MM.1S (cell line): ENCODE data around the gene AP2A1.
A peak's percentile ranks its signal among the peaks of the same experiment; 100 is the strongest.

Source experiments
- DNase-seq: peaks from one replicate; pipeline ENCODE4 v3.0.0-alpha.2; 2015
- H2AFZ ChIP-seq: fragments of 300-600 bp; sonication (generic); 2 replicates; pipeline ENCODE4 v1.6.0; 2016; ENCODE audit warnings: antibody characterized with exemption, low read length
- H3F3A ChIP-seq: fragments of 300-600 bp; sonication (generic); 2 replicates; pipeline ENCODE4 v1.6.1; 2016; ENCODE audit warnings: mild to moderate bottlenecking, antibody characterized with exemption, low read length, moderate library complexity, mixed read lengths; ENCODE audit not compliant: insufficient read depth
- H3K27ac ChIP-seq: fragments of 300-600 bp; sonication (generic); 2 replicates; pipeline ENCODE4 v1.5.1; 2016; ENCODE audit warnings: mild to moderate bottlenecking, low read length
- H3K27me3 ChIP-seq: fragments of 300-600 bp; sonication (generic); replicated peaks from 2 replicates; pipeline ENCODE4 v1.6.0; 2016; ENCODE audit warnings: low read length; ENCODE audit not compliant: insufficient read depth
- H3K36me3 ChIP-seq: fragments of 300-600 bp; sonication (generic); replicated peaks from 2 replicates; pipeline ENCODE4 v1.6.1; 2016; ENCODE audit warnings: mild to moderate bottlenecking, low read length, mixed read lengths; ENCODE audit not compliant: insufficient read depth
- H3K4me1 ChIP-seq: fragments of 300-600 bp; sonication (generic); 2 replicates; pipeline ENCODE4 v1.6.1; 2016; ENCODE audit warnings: low read length, mixed read lengths
- H3K4me2 ChIP-seq: fragments of 300-600 bp; sonication (generic); 2 replicates; pipeline ENCODE4 v1.6.0; 2016; ENCODE audit warnings: low read depth, low read length
- H3K4me3 ChIP-seq: fragments of 300-600 bp; sonication (generic); 2 replicates; pipeline ENCODE4 v1.5.1; 2016; ENCODE audit warnings: low read length, mixed read lengths
- H3K79me2 ChIP-seq: fragments of 300-600 bp; sonication (generic); 2 replicates; pipeline ENCODE4 v1.6.1; 2016; ENCODE audit warnings: mixed run types, low read length, mixed read lengths
- H3K9ac ChIP-seq: fragments of 300-600 bp; sonication (generic); 2 replicates; pipeline ENCODE4 v1.6.1; 2016; ENCODE audit warnings: low read length, mixed read lengths
- H3K9me2 ChIP-seq: fragments of 300-600 bp; sonication (generic); replicated peaks from 2 replicates; pipeline ENCODE4 v1.6.1; 2016; ENCODE audit warnings: mild to moderate bottlenecking, low read length, mixed read lengths; ENCODE audit not compliant: insufficient read depth
- H3K9me3 ChIP-seq: fragments of 300-600 bp; sonication (generic); replicated peaks from 2 replicates; pipeline ENCODE4 v1.6.1; 2016; ENCODE audit warnings: mild to moderate bottlenecking, low read length, mixed read lengths; ENCODE audit not compliant: insufficient read depth
- H4K20me1 ChIP-seq: fragments of 300-600 bp; sonication (generic); 2 replicates; pipeline ENCODE4 v1.6.1; 2016; ENCODE audit warnings: mild to moderate bottlenecking, low read length, moderate library complexity, mixed read lengths; ENCODE audit not compliant: insufficient read depth
- CTCF ChIP-seq: fragments of 300-600 bp; sonication (generic); IDR thresholded peaks from 2 replicates; pipeline ENCODE4 v1.5.1; 2016; ENCODE audit warnings: antibody characterized with exemption, low read length, mixed read lengths
- EZH2 ChIP-seq: fragments of 300-600 bp; sonication (generic); optimal IDR thresholded peaks from 2 replicates; pipeline ENCODE3; 2017; ENCODE audit warnings: low read depth, mild to moderate bottlenecking, antibody characterized with exemption, low read length, mixed read lengths
- EZH2phosphoT487 ChIP-seq: fragments of 300-600 bp; sonication (generic); IDR thresholded peaks from 2 replicates; pipeline ENCODE4 v1.6.1; 2018; ENCODE audit warnings: antibody characterized with exemption, low read length

Gene AP2A1

GRCh38 chr19:49812452-49812996, 45.7 kb downstream of the AP2A1 start:
- Histone ChIP-seq H3K9me3 (no peaks in the 10 kb centered on the region), H3K9ac (peak overlapping the region; percentile 77), H3K27ac (peak overlapping the region; percentile 68; the same call in 1 of the 2 replicates), H3K4me1 (peaks cover 14% of the 10 kb centered on the region), H3K4me2 (peak overlapping the region; percentile 81), H3F3A (peaks cover 11% of the 10 kb centered on the region; the same call in 1 of the 2 replicates), H2AFZ (peak overlapping the region; percentile 94), H3K9me2 (no peaks in the 10 kb centered on the region), H3K36me3 (no peaks in the 10 kb centered on the region), H3K27me3 (no peaks in the 10 kb centered on the region), H4K20me1 (no peaks in the 10 kb centered on the region), H3K79me2 (no peaks in the 10 kb centered on the region), H3K4me3 (peak overlapping the region; percentile 70)
- TF ChIP-seq EZH2phosphoT487 (no peak), EZH2 (no peak), CTCF (no peak)
- no peak for DNase-seq

DNA sequence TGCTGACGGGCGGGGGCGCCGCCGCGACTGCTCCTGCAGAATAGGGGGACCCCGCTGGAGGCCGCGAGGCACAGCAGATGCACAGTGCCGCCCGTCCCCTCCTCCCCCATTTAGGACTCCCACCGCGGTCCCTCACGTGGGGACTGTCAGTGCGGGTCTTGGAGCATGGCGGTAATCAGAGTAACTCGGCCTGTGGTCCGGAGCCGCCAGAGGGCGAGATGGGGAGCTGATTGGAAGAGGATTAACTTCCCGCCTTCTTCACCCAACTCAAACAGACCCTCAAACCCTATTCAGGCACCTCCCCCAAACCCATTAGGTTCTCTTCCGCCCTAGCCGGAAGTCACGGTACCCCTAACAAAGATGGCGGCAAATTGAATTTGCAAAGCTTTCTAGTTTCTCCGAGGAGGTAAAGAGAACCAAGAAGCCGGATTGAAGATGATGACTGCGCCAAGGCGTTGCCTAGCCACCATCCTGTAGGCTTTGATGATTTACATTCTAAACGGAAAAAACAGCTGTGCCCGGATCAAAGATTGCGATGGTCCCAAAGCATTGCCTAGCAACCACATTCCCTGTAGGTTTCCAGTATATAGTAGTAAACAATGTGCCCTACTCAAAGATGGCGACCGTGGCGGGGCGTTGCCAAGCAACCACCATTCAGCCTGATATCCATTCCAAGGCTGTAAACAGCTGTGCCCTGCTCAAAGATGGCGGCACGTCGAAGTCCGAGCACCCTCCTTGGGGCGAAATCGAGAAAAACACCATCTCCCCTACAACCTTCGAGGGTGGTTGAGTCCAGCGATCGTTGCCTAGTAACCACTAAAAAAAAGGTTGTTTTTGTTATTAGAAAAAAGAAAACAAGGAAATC, 46.4 kb downstream of the AP2A1 start, which contains the start of gene FUZ:
FUZ (minus strand) TSS at position 296 of the 865 bp plus-strand sequence; CDS start at position 110, 186 bp downstream.
- Histone ChIP-seq H2AFZ (peak within 1 kb of the TSS; percentile 94), H3K9ac (peak within 1 kb of the TSS; percentile 77), H3K79me2 (peaks cover 2% of the 10 kb centered on the region), H3K27ac (peak within 1 kb of the TSS; percentile 68; the same call in 1 of the 2 replicates), H3F3A (peaks cover 11% of the 10 kb centered on the region; the same call in 1 of the 2 replicates), H3K36me3 (no peaks in the 10 kb centered on the region), H3K4me2 (peak within 1 kb of the TSS; percentile 81), H3K4me3 (peak within 1 kb of the TSS; percentile 70), H3K4me1 (peaks cover 14% of the 10 kb centered on the region), H3K9me3 (no peaks in the 10 kb centered on the region), H3K27me3 (no peaks in the 10 kb centered on the region), H4K20me1 (no peaks in the 10 kb centered on the region), H3K9me2 (no peaks in the 10 kb centered on the region)
- peak; percentile 97 for DNase-seq
- TF ChIP-seq EZH2, result no peak
- no peak for TF ChIP-seq CTCF
- TF ChIP-seq EZH2phosphoT487, result no peak

DNA sequence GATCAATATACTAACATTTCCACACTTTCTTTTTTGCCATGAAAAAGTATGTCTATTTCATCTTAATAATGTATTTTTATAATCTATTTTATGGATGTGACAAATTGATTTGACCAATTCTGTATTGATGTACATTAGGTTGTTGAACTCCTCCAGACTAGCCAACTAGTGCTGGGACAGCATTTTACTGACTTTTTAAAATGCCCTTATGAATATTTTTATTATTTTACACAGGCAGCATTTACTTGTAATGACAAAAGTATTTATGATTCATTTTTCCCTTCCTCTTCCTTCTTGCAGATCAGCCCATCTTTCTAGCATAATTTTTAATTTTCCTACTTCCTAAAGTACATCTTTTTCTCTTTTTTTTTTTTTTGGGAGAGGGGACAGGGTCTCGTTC, 47.2 kb downstream of the AP2A1 start:
- H3K9me2 ChIP-seq, result no peaks in the 10 kb centered on the region
- H3K27me3 ChIP-seq, result no peaks in the 10 kb centered on the region
- peak overlapping the region; percentile 81; the same call in 1 of the 2 replicates for H3K4me2 ChIP-seq
- H3F3A ChIP-seq, result peaks cover 11% of the 10 kb centered on the region; the same call in 1 of the 2 replicates
- H3K36me3 ChIP-seq, result no peaks in the 10 kb centered on the region
- H2AFZ ChIP-seq, result peak overlapping the region; percentile 54
- H3K9me3 ChIP-seq, result no peaks in the 10 kb centered on the region
- H4K20me1 ChIP-seq, result no peaks in the 10 kb centered on the region
- H3K9ac ChIP-seq, result peak overlapping the region; percentile 77
- no peak for DNase-seq
- peak overlapping the region; percentile 68; the same call in 1 of the 2 replicates for H3K27ac ChIP-seq
- TF ChIP-seq EZH2phosphoT487 (no peak), CTCF (no peak), EZH2 (no peak)
- H3K4me3 ChIP-seq, result peak overlapping the region; percentile 70; the same call in 1 of the 2 replicates
- peaks cover 10% of the 10 kb centered on the region for H3K79me2 ChIP-seq
- peaks cover 15% of the 10 kb centered on the region for H3K4me1 ChIP-seq
